Tibial artery (tissue), 4 donors: ENCODE measurements around the gene TYW3.

Source experiments
- DNase-seq, 2 donors: peaks; one replicate each; pipeline ENCODE4 v3.0.0-alpha.2; 2019
- H3K27ac ChIP-seq, 2 donors: fragments of 200-600 bp; sonication (generic) in 1 of 2; 1 replicate in 1 of 2; 2 replicates in 1 of 2; pipeline ENCODE4 v1.5.1; 2018 to 2019; ENCODE audit warnings: mild to moderate bottlenecking in 1 of 2
- H3K27me3 ChIP-seq, 2 donors: fragments of 200-600 bp; sonication (generic) in 1 of 2; one replicate each; pipeline versions ENCODE4 v1.5.1 to v1.6.0; 2016 to 2019
- H3K36me3 ChIP-seq, 3 donors: fragments of 200-600 bp; sonication (generic) in 2 of 3; one replicate each; pipeline ENCODE4 v1.5.1; 2016 to 2019; ENCODE audit warnings: mild to moderate bottlenecking in 2 of 3
- H3K4me1 ChIP-seq, 4 donors: fragments of 200-600 bp; sonication (generic) in 2 of 4; 1 replicate in 3 of 4; 2 replicates in 1 of 4; pipeline ENCODE4 v1.5.1; 2016 to 2019
- H3K4me3 ChIP-seq, 2 donors: fragments of 200-600 bp; sonication (generic) in 1 of 2; 1 replicate in 1 of 2; 2 replicates in 1 of 2; pipeline ENCODE4 v1.5.1; 2018 to 2019; ENCODE audit warnings: mild to moderate bottlenecking in 2 of 2
- H3K9me3 ChIP-seq, 3 donors: fragments of 200-600 bp; sonication (generic) in 1 of 3; one replicate each; pipeline ENCODE4 v1.5.1; 2016 to 2019
- intact Hi-C: fragments of 100-400 bp; cut with DNase I; formaldehyde crosslinking; loops from one replicate; pipeline ENCODE4 v1.15.0; 2023; ENCODE audit warnings: low total_unique reads
- TF ChIP-seq, protein P1 (sequence below), 2 experiments: fragments of 200-600 bp in 1 of 2; fragments of 450-650 bp in 1 of 2; IDR thresholded peaks; one replicate each; pipeline ENCODE4 v1.5.1; 2017 to 2019; ENCODE audit warnings: antibody characterized with exemption in 2 of 2, mild to moderate bottlenecking in 1 of 2, moderate library complexity in 1 of 2

The TYW3 gene

GRCh38 chr1:74767490-74767889 lies 34.5 kb downstream of the TYW3 start:
- Histone ChIP-seq H3K36me3 (peaks cover 0 to 16% (median 12%) of the 10 kb centered on the region in 3 donors), H3K4me1 (no peaks in the 10 kb centered on the region), H3K27ac (no peak overlapping the region), H3K4me3 (no peak overlapping the region), H3K9me3 (no peaks in the 10 kb centered on the region), H3K27me3 (no peaks in the 10 kb centered on the region)
- TF ChIP-seq, protein P1, sequence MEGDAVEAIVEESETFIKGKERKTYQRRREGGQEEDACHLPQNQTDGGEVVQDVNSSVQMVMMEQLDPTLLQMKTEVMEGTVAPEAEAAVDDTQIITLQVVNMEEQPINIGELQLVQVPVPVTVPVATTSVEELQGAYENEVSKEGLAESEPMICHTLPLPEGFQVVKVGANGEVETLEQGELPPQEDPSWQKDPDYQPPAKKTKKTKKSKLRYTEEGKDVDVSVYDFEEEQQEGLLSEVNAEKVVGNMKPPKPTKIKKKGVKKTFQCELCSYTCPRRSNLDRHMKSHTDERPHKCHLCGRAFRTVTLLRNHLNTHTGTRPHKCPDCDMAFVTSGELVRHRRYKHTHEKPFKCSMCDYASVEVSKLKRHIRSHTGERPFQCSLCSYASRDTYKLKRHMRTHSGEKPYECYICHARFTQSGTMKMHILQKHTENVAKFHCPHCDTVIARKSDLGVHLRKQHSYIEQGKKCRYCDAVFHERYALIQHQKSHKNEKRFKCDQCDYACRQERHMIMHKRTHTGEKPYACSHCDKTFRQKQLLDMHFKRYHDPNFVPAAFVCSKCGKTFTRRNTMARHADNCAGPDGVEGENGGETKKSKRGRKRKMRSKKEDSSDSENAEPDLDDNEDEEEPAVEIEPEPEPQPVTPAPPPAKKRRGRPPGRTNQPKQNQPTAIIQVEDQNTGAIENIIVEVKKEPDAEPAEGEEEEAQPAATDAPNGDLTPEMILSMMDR (IDR thresholded peaks at IDR 0.05): no peak
- intact Hi-C loops: loop anchor here (10.0 kb wide), 1 partner anchor 437 kb away; no protein-coding TSS in a partner anchor
- DNase-seq: no peak

- intact Hi-C loops: no loop called here
- no peaks in the 10 kb centered on the region for H3K27me3 ChIP-seq
- H3K36me3 ChIP-seq: no peaks in the 10 kb centered on the region
- TF ChIP-seq, protein P1 (IDR thresholded peaks at IDR 0.05): peak; percentile 49 to 52
- H3K4me1 ChIP-seq: no peaks in the 10 kb centered on the region
- no peak overlapping the region for H3K4me3 ChIP-seq
- no peak overlapping the region for H3K27ac ChIP-seq
- DNase-seq: no peak
- H3K9me3 ChIP-seq: no peaks in the 10 kb centered on the region
These were observed 39.1 kb downstream of the TYW3 start for GRCh38 chr1:74771913-74772515.

DNA sequence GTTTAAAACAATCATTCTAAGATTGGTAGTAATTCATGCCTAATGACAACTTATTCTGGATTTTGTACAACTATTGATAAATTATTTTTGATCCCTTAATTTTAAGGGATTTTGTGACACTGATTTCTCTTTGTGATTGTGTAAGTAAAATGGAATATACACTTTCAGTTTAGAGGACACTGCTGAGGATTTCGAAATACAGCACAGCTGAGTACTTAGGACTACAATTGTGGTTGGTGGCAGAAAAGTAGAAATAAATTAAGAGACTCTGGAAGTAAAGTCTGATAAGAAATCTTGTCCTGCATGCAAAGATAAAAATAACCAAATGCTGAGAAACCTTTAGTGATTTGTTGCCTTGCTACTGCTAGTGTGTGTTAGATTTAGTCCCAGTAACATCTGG lies 40.0 kb downstream of the TYW3 start:
- intact Hi-C loops: no loop called here
- Histone ChIP-seq H3K36me3 (no peaks in the 10 kb centered on the region), H3K4me3 (no peak overlapping the region), H3K27me3 (no peaks in the 10 kb centered on the region), H3K27ac (no peak overlapping the region), H3K9me3 (no peaks in the 10 kb centered on the region), H3K4me1 (no peaks in the 10 kb centered on the region)
- TF ChIP-seq, protein P1 (IDR thresholded peaks at IDR 0.05): no peak
- DNase-seq: no peak

- Histone ChIP-seq H3K36me3 (no peaks in the 10 kb centered on the region), H3K4me3 (no peak overlapping the region), H3K4me1 (no peaks in the 10 kb centered on the region), H3K27me3 (no peaks in the 10 kb centered on the region), H3K27ac (no peak overlapping the region), H3K9me3 (no peaks in the 10 kb centered on the region)
- DNase-seq: no peak
- TF ChIP-seq, protein P1 (IDR thresholded peaks at IDR 0.05): no peak
- intact Hi-C loops: no loop called here
These were observed 40.6 kb downstream of the TYW3 start for GRCh38 chr1:74773582-74773981.

- Histone ChIP-seq H3K27me3 (no peaks in the 10 kb centered on the region), H3K27ac (no peak overlapping the region), H3K9me3 (no peaks in the 10 kb centered on the region), H3K36me3 (no peaks in the 10 kb centered on the region), H3K4me1 (no peaks in the 10 kb centered on the region), H3K4me3 (no peak overlapping the region)
- no peak for DNase-seq
- TF ChIP-seq, protein P1 (IDR thresholded peaks at IDR 0.05): no peak
- intact Hi-C loops: no loop called here
These were observed 42.8 kb downstream of the TYW3 start for GRCh38 chr1:74775735-74776134.

- no peaks in the 10 kb centered on the region for H3K9me3 ChIP-seq
- intact Hi-C loops: no loop called here
- H3K4me3 ChIP-seq: no peak overlapping the region
- no peaks in the 10 kb centered on the region for H3K27me3 ChIP-seq
- DNase-seq: no peak
- no peak overlapping the region for H3K27ac ChIP-seq
- TF ChIP-seq, protein P1 (IDR thresholded peaks at IDR 0.05): no peak
- no peaks in the 10 kb centered on the region for H3K4me1 ChIP-seq
- no peaks in the 10 kb centered on the region for H3K36me3 ChIP-seq
These were observed 44.6 kb downstream of the TYW3 start for GRCh38 chr1:74777525-74777924.
